ENCODE data around the gene TNFSF8.

GRCh38 chr9:114945616-114946412 lies 15.4 kb upstream of the TNFSF8 start:
- TF ChIP-seq CTCF (IDR thresholded peaks at IDR 0.05; ENCODE audit: extremely low read depth in 1 of 2, insufficient read depth in 1 of 2, low read depth in 1 of 2, low read length in 2 of 2): no peak
- no peak for TF ChIP-seq POLR2A (IDR thresholded peaks at IDR 0.05; ENCODE audit: low read depth, low read length)
- TF ChIP-seq FOS (IDR thresholded peaks at IDR 0.05; ENCODE audit: borderline replicate concordance, insufficient read depth, low read length): no peak
- TF ChIP-seq POLR2AphosphoS5 (IDR thresholded peaks at IDR 0.05; ENCODE audit: insufficient read depth, low read depth, low read length): no peak
- no peak for TF ChIP-seq EZH2 (IDR thresholded peaks at IDR 0.05; ENCODE audit: borderline replicate concordance, low read depth, low read length, severe bottlenecking)
- no peak for TF ChIP-seq MYC (IDR thresholded peaks at IDR 0.05; ENCODE audit: low read depth, low read length)
- TF ChIP-seq MAX (IDR thresholded peaks at IDR 0.05; ENCODE audit: insufficient read depth, insufficient read length): no peak
- no peak for TF ChIP-seq GATA2 (IDR thresholded peaks at IDR 0.05; ENCODE audit: insufficient read depth, insufficient read length, low read depth, low read length)
